ENCODE results near the gene SERTM1. TPM values are rescaled to one million over a fixed set of nuclear protein-coding genes. Genes with fewer than 3 reads are reported as not detected.

The SERTM1 gene
- not detected for total RNA-seq

- POLR2A ChIA-PET = no interaction called here
- CTCF ChIA-PET = no interaction called here
- no peak for DNase-seq
- no peak within 1 kb of the TSS for H3K4me3 Mint-ChIP-seq
- H3K4me1 Mint-ChIP-seq = no peaks in the 10 kb centered on the region
- H3K36me3 Mint-ChIP-seq (ENCODE audit: low read depth) = no peaks in the 10 kb centered on the region
- peaks cover 36% of the 10 kb centered on the region for H3K27me3 Mint-ChIP-seq
- no peaks in the 10 kb centered on the region for H3K9me3 Mint-ChIP-seq
- no peak within 1 kb of the TSS for H3K27ac Mint-ChIP-seq
Measured at GRCh38 chr13:36673838-36674326, at the start of gene SERTM1. Gene SERTM1, plus strand, starts transcription at chr13:36674020. Its CDS starts 21,059 bp downstream, at chr13:36695079.

GRCh38 chr13:36628377-36629056 lies 45.3 kb upstream of the SERTM1 start:
- Mint-ChIP-seq H3K27ac (no peak overlapping the region), H3K36me3 (ENCODE audit: low read depth) (no peaks in the 10 kb centered on the region), H3K4me1 (no peaks in the 10 kb centered on the region), H3K9me3 (no peaks in the 10 kb centered on the region), H3K27me3 (no peaks in the 10 kb centered on the region), H3K4me3 (no peak overlapping the region)
- DNase-seq = no peak
- CTCF ChIA-PET = no interaction called here
- POLR2A ChIA-PET = no interaction called here

GRCh38 chr13:36629057-36629385 lies 44.8 kb upstream of the SERTM1 start:
- no peak overlapping the region for H3K27ac Mint-ChIP-seq
- no peak overlapping the region for H3K4me3 Mint-ChIP-seq
- CTCF ChIA-PET = no interaction called here

GRCh38 chr13:36630181-36630803 lies 43.5 kb upstream of the SERTM1 start:
- CTCF ChIA-PET = no interaction called here
- Mint-ChIP-seq H3K27me3 (no peaks in the 10 kb centered on the region), H3K36me3 (ENCODE audit: low read depth) (no peaks in the 10 kb centered on the region), H3K4me1 (no peaks in the 10 kb centered on the region), H3K4me3 (no peak overlapping the region), H3K9me3 (no peaks in the 10 kb centered on the region), H3K27ac (no peak overlapping the region)
- no peak for DNase-seq
- POLR2A ChIA-PET = no interaction called here

More at GRCh38 chr13:36629057-36629385, 44.8 kb upstream of the SERTM1 start:
- POLR2A ChIA-PET = no interaction called here
- Mint-ChIP-seq H3K4me1 (no peaks in the 10 kb centered on the region), H3K27me3 (no peaks in the 10 kb centered on the region), H3K36me3 (ENCODE audit: low read depth) (no peaks in the 10 kb centered on the region), H3K9me3 (no peaks in the 10 kb centered on the region)
- DNase-seq = no peak

GRCh38 chr13:36639610-36640009 lies 34.2 kb upstream of the SERTM1 start:
- CTCF ChIA-PET = no interaction called here
- Mint-ChIP-seq H3K36me3 (ENCODE audit: low read depth) (no peaks in the 10 kb centered on the region), H3K27ac (no peak overlapping the region)

GRCh38 chr13:36650611-36651010 lies 23.2 kb upstream of the SERTM1 start:
- H3K27ac Mint-ChIP-seq = no peak overlapping the region
- POLR2A ChIA-PET = no interaction called here
- H3K36me3 Mint-ChIP-seq (ENCODE audit: low read depth) = no peaks in the 10 kb centered on the region
- H3K4me1 Mint-ChIP-seq = no peaks in the 10 kb centered on the region
- no peak for DNase-seq
- peaks cover 3% of the 10 kb centered on the region for H3K27me3 Mint-ChIP-seq
- CTCF ChIA-PET = no interaction called here
- H3K4me3 Mint-ChIP-seq = no peak overlapping the region
- no peaks in the 10 kb centered on the region for H3K9me3 Mint-ChIP-seq

More at GRCh38 chr13:36639610-36640009, 34.2 kb upstream of the SERTM1 start:
- no peaks in the 10 kb centered on the region for H3K27me3 Mint-ChIP-seq
- no peak overlapping the region for H3K4me3 Mint-ChIP-seq
- DNase-seq = no peak
- no peaks in the 10 kb centered on the region for H3K9me3 Mint-ChIP-seq
- POLR2A ChIA-PET = interaction anchor here (0.6 kb wide), 1 partner anchor 173 kb away, joined by 3 read pairs; no protein-coding TSS in a partner anchor
- no peaks in the 10 kb centered on the region for H3K4me1 Mint-ChIP-seq

GRCh38 chr13:36665630-36666029 lies 8.2 kb upstream of the SERTM1 start:
- H3K36me3 Mint-ChIP-seq (ENCODE audit: low read depth) = no peaks in the 10 kb centered on the region
- no peak overlapping the region for H3K4me3 Mint-ChIP-seq
- H3K27ac Mint-ChIP-seq = no peak overlapping the region
- ChIA-PET POLR2A (no interaction called here), CTCF (no interaction called here)
- H3K4me1 Mint-ChIP-seq = no peaks in the 10 kb centered on the region
- no peaks in the 10 kb centered on the region for H3K27me3 Mint-ChIP-seq
- DNase-seq = no peak
- H3K9me3 Mint-ChIP-seq = no peaks in the 10 kb centered on the region

- Mint-ChIP-seq H3K9me3 (no peaks in the 10 kb centered on the region), H3K4me3 (no peak overlapping the region), H3K4me1 (no peaks in the 10 kb centered on the region), H3K36me3 (ENCODE audit: low read depth) (no peaks in the 10 kb centered on the region), H3K27ac (no peak overlapping the region), H3K27me3 (no peaks in the 10 kb centered on the region)
- CTCF ChIA-PET = interaction anchor here (0.6 kb wide), 1 partner anchor 1208 kb away, joined by 3 read pairs; no protein-coding TSS in a partner anchor
- no peak for DNase-seq
- POLR2A ChIA-PET = no interaction called here
Measured at GRCh38 chr13:36666477-36667229, 7.2 kb upstream of the SERTM1 start.

GRCh38 chr13:36668316-36668715 lies 5.5 kb upstream of the SERTM1 start:
- Mint-ChIP-seq H3K36me3 (ENCODE audit: low read depth) (no peaks in the 10 kb centered on the region), H3K4me3 (no peak overlapping the region), H3K4me1 (no peaks in the 10 kb centered on the region), H3K27ac (no peak overlapping the region), H3K9me3 (no peaks in the 10 kb centered on the region), H3K27me3 (peaks cover 11% of the 10 kb centered on the region)
- DNase-seq = no peak
- CTCF ChIA-PET = no interaction called here
- POLR2A ChIA-PET = no interaction called here

- Mint-ChIP-seq H3K4me3 (no peak overlapping the region), H3K27me3 (peaks cover 36% of the 10 kb centered on the region), H3K27ac (no peak overlapping the region), H3K36me3 (ENCODE audit: low read depth) (no peaks in the 10 kb centered on the region), H3K9me3 (no peaks in the 10 kb centered on the region), H3K4me1 (no peaks in the 10 kb centered on the region)
- POLR2A ChIA-PET = no interaction called here
- DNase-seq = no peak
- CTCF ChIA-PET = no interaction called here
Measured at GRCh38 chr13:36673352-36673751, 468 bp upstream of the SERTM1 start.

- peaks cover 36% of the 10 kb centered on the region for H3K27me3 Mint-ChIP-seq
- no peak overlapping the region for H3K4me3 Mint-ChIP-seq
- POLR2A ChIA-PET = no interaction called here
- H3K27ac Mint-ChIP-seq = no peak overlapping the region
- no peaks in the 10 kb centered on the region for H3K9me3 Mint-ChIP-seq
- CTCF ChIA-PET = no interaction called here
- DNase-seq = no peak
- H3K36me3 Mint-ChIP-seq (ENCODE audit: low read depth) = no peaks in the 10 kb centered on the region
- no peaks in the 10 kb centered on the region for H3K4me1 Mint-ChIP-seq
Measured at GRCh38 chr13:36674337-36675212, 755 bp downstream of the SERTM1 start.

- ChIA-PET CTCF (no interaction called here), POLR2A (no interaction called here)
- Mint-ChIP-seq H3K9me3 (no peaks in the 10 kb centered on the region), H3K4me3 (no peak overlapping the region), H3K36me3 (ENCODE audit: low read depth) (no peaks in the 10 kb centered on the region), H3K27ac (no peak overlapping the region), H3K4me1 (no peaks in the 10 kb centered on the region), H3K27me3 (peaks cover 36% of the 10 kb centered on the region)
- DNase-seq = no peak
Measured at GRCh38 chr13:36675213-36675536, 1.4 kb downstream of the SERTM1 start.

GRCh38 chr13:36680913-36681312 lies 7.1 kb downstream of the SERTM1 start:
- no peak for DNase-seq
- CTCF ChIA-PET = no interaction called here

More at GRCh38 chr13:36680913-36681312, 7.1 kb downstream of the SERTM1 start:
- Mint-ChIP-seq H3K27me3 (peaks cover 7% of the 10 kb centered on the region), H3K4me3 (no peak overlapping the region), H3K36me3 (ENCODE audit: low read depth) (no peaks in the 10 kb centered on the region), H3K9me3 (no peaks in the 10 kb centered on the region), H3K4me1 (no peaks in the 10 kb centered on the region), H3K27ac (no peak overlapping the region)
- POLR2A ChIA-PET = no interaction called here

Measured in activated CD4-positive, alpha-beta T cell treated with anti-CD3 and anti-CD28 coated beads, Interleukin-2, amount 10 ng/mL, durations not matched to agents 7 days and 5 days (primary cell).